NCI-H2107 (cell line): ENCODE measurements around the gene HLTF.

Experiments used
- DNase-seq: peaks from one replicate; lab custom pipeline; 2025; lab: John Stamatoyannopoulos, UW

HLTF gene

DNA sequence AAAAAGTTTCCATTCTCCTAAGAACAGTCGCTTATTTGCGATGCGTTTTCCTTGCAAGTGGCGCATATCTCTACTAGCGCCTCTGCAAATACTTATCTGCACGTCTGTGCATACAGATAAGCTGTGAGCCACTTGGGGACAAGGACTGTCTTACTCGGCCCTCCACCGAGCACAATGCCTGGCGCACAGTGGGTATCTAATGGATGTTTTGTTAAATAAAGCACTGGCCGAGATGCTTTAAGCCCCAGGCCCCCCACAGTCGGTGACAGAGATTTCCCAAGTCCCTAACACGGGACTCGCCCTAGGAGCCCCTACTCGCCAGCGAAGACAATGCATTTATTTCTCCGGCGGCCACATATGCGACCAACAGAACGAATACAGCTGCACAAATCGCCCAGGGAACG, 503 bp downstream of the HLTF start:
- no peak for DNase-seq

DNA sequence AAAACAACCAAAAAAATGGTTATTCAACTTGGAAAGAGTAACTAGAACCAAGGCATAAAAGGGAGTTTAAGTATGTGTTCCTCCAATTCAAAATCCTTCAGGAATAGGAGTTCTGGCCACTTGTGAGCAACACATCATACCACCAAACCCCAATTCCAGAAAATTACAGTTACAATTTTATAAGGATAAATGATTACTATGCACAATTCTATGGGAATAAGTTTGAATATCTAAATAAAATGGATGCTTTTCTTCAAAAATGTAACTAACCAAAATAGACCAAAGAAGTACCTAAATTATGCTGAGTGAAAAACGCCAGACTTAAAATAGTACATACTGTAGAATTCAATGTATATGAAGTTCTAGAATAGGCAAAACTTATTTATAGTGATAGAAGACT, 4.6 kb downstream of the HLTF start:
- DNase-seq, result no peak

DNA sequence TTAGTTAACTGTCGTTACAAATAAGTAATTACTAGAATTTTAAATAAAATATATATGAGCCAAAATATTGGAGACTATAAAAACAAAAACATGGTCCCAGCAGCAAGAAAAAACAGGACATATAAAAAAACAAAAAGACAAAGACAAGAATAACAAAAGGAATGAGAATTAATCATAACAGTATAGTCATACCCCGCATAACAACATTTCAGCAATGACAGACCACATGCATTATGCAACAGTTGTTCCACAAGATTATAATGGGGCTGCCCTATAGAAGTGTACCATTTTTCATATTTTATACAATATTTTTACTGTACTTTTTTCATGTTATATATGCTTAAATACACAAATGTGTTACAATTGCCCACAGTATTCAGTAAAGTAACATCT, 5.6 kb downstream of the HLTF start:
- no peak for DNase-seq

DNA sequence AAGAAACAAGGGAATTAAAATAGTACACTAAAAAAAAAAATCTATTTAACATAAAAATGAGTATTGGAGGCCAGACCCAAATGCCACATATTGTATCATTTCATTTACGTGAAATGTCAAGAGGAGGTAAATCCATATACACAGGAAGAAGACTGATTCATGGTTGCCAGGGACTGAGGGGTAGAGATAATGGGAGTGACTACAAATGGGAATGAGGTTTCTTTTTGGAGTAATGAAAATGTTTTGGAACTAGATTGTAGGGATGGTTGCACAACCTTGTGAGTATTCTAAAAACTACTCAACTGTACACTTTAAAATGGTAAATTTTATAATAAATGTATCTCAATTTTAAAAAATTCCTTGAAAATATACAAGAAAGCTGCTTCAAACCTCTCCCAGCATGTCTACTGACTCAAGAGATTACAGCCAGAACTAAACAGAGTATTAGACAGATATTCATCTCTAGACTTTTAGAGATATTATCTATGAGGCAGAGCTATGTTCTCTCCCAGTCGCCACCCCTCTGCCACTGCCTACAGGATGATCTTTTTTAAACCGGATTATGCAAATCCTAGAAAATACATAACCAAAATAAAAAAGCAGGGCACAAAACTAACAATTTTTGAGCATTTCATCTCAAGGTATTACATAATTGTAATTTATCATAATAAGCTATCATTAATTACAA, 6.2 kb downstream of the HLTF start:
- DNase-seq, result no peak

DNA sequence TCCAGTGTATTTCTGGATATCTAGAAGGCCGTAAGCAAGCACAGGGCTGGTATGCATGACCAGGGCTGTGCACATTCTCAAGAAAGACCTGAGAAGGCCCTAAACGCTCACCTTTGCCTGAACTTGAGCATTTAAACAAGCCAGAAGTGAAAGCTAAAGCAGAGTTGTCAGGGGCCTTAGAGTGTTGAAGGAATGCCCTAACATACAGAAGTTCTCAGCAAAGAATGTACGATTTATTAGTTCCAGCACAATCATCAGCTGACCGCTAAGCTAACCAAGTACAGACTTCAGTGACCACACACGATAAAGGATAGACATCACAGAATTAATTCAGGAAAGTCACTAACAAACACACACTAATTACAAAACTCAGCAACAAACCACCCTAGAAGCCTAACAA, 8.7 kb downstream of the HLTF start:
- no peak for DNase-seq

DNA sequence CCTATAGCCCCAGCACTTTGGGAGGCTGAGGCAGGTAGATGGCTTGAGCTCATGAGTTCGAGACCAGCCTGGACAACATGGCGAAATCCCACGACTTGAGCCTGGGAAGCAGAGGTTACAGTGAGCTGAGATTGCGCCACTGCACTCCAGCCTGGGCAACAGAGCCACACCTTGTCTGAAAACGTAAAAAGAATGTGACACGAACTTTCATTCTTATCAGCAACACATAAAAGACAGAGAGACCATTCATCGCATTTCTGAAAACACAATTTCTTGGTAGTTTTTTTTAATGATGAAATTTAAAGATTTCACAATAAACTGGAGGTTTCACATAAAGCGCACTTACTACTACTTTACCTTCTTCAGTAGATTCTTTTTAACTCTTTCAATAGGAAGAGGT, 18.4 kb downstream of the HLTF start:
- DNase-seq, result no peak

DNA sequence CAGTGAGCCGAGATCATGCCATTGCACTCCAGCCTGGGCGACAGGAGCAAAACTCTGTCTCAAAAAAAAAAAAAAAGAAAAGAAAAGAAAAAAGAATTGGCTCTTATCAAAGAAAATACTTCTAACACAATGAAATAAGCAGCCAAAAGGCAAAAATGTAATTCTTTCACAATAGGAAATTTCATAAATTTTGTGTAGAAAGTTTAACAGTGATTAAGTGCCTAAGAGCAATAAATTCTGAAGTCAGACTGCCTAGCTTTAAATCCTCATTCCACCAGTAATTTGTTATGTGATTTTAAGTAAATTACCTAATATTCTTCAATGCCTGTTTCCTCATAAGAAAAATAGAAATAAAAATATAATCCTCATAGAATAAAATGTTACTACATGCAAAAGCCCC, 24.6 kb downstream of the HLTF start:
- no peak for DNase-seq

DNA sequence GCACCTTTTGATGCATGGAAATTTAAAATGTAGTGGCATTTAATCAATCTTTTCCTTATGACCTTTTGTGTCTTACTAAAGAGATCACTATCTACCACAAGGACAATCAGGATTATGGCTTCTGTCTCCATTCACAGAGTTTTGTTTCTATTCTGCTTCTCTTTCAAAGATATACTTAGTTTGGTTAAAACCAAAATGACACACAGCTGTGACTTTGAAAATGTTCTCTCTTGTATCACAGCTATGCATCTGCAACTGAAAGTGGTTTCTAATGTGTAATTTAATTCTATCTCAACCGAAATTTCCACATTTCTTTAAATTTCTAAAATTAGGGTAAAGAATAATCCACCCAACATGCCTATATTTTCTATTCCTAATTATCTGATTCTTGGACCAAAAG, 27.7 kb downstream of the HLTF start:
- no peak for DNase-seq

DNA sequence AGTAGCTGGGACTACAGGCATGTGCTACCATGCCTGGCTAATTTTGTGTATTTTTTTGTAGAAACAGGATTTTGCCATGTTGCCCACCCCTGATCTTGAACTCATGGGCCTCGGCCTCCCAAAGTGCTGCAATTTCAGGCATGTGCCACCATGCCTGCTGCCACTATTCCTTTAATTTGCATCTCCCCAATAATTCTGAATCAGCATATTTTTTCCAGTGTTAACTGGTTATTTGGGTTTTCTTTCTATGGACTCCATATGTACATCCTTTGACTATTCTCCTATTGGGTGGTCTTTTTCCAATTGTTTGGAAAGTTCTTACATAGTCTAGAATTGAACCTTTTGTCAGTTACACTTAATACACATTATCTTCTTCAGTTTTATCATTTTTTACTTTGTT, 28.1 kb downstream of the HLTF start:
- DNase-seq, result no peak

DNA sequence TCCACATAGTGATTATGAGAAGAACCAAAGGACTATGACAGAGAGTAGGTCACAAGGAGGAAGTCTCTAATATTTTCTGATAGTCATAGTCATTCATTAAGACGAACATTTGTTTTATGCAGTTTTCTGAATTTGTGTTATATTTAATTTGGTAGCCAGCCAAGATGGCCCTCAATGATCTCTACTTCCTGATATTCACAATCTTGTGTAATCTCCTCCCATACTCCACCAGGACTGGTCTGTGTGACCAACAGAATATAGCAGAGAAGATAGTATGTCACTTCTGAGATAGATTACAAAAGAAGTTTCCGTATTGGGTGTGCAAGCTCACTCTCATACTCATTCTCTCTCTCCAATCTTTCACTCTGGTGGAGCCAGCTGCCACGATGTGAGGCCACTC, 30.8 kb downstream of the HLTF start:
- DNase-seq, result no peak

DNA sequence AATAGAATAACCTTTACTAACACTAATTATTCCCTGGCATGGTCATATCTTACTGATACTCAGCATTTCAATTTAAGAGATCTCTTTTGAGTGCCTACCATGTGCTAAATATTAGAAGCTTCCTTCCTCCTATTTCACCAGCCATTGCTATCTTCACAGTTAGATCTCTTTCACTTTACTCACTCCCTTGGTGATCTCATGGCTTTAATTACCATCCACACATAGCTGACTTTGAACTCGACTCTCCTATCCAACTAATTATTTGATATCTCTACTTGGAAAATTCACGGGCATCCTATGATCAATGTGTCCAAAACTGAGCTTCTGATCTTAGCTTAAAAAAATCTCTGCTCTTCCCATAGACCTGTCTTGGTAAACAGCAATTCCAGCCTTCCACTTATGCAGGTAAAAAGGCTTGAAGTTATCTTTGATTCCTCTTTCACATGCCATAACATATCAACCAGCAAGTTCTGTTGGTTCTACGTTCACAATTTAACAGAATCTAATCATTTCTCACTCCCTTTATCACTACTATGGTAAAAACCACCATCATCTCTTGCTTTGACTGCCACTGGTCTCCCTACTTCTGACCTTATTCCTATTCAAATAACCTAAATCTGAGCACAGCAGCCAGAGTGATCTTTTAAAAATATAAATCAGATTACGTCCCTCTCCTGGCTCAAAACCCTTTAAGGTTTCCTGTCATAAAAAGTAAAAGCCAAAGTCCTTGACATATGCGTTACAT, 41.8 kb downstream of the HLTF start:
- no peak for DNase-seq

DNA sequence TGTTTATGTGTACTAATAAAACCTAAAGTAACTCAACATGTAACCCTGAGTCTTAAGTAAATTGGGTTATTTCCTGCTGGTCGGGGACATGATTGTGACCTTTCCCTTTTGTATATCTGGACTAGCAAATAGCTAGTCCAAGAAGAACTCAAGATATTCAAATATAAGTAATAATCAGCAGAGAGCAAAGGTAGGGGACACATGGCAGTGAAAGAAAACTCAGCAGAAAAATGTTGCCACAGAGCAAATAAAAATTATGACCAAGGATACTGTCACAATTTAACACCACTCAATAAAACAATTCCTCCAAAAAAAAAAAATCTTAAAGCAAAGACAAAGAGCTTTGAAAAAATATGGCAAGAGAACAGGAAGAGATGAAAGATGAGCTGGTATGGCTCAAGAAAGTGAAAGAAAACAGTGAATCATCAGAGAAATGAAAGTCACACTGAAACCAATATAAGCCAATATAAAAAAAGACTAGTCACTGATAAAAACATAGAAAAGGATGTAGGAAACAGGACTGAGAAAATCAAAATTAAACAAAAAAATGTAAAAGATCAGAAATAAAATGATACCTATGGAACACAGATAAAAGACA, 43.4 kb downstream of the HLTF start:
- no peak for DNase-seq

DNA sequence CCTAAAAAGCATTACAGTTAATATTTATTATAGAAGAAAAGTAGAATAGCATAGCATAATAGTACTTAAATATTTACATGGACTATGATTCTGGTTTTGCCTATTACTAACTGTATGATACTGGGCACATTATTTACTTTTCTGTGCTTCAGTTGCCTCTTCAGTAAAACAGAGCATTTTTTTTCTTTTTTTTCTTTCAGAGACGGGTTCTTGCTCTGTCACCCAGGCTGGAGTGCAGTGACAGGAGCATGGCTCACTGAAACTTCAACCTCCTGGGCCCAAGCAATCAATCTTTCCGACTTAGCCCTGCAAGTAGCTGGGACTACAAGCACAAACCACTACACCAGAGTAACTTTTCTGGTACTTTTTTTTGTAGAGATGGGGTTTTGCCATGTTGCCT, 48.0 kb downstream of the HLTF start:
- no peak for DNase-seq

DNA sequence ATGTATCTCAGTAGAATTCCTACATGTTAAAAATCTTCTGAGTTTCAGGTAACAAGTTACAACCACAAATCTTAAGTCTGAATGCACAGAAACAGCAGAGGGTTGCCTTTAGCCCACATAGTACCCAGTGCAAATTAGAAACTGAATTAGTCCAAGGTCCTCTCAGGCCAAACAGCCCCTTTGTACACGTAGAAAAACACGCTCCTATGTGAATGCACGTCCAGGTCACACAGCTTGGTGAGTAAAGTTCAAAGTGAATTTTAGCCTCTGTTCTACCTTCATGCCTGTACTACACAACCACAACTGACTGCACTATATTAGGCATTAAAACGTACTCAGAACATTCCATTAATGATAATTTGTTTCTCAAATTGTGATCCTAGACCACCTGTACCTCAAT, 48.6 kb downstream of the HLTF start:
- DNase-seq, result no peak

DNA sequence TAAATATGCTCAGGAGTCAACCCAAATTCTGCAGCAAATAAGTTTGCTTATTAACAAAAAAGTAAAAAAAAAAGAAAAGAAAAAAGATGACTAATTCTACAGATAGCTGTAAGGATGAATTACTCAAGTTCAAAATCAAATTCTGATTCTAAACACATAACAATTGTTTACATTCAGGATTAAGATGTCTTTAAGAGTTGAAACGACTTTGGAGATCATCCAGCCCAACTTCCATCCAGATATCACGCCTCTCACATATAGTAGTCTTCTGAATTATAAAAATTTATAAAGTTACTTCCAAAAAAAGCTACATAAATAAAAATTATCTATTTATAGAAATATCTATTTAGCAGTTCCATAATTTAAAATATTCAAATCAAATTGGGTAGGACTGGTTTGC, 55.2 kb downstream of the HLTF start:
- DNase-seq, result no peak

DNA sequence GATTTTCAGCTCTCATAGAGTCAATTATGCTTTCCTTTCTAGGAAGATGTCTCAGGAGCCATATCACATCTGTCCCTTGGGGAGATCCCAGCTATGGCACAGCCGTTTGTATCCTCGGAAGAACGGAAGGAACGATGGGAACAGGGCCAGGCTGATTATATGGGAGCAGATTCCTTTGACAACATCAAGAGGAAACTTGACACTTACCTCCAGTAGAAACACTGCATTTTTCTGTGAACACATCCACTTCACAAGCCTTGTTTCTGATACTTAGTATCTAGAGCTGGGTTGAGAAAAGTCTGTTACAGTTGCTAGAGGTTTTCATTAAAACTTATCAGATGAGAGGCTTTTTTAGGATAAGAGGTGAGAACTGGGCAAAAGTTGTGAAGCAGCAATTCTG, 59.6 kb downstream of the HLTF start:
- DNase-seq, result no peak

DNA sequence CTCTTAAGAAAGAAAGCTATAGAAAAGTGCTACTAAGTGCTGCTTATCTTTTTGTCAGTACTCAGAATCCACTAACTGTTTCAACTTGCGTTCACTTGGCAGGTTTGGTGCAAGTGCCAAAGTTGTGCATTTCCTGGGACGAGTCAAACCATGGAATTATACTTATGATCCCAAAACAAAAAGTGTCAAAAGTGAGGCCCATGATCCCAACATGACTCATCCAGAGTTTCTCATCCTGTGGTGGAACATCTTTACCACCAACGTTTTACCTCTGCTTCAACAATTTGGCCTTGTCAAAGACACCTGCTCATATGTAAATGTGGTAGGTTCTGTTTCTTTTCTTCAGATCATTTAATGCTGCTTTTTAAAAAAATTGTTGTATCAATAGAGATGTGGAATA, 62.4 kb downstream of the HLTF start:
- DNase-seq, result no peak

DNA sequence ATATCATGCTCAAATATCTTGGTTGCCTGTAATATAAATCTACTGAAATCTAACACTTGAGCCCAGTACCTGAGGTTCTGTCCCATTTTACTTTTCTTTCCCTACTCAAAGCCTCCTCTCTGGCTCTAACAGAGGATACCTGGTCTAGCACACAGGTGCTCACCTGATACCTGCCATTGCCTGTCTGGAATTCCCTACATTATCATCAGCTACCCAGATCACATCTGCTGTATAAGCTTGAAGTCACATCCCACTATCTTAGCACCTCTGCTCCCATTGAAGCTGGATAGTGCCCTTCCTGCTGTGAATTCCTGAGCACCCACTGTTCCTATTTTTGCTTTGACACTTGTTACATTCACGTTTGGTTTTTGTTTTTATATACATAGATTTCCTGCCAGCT, 64.5 kb downstream of the HLTF start:
- no peak for DNase-seq

DNA sequence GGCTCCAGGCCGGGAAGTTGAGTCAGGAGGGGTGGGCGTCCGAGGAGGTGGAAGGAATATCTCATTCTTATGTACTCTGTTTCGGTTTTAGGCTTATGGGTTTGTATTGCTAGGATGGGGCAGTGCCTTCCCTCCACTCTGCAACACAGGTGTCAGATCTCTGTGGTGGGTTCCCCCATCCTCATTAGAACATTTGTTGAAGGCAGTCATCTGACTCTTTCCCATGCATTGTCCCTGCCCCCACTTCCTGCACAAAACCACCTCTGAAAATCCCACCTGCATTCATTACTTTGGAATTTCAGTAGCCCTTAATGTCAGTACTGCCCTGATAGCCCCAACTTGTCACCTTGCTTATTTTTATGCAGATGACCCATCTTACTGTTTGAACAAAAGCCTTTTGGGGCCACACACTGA, 65.5 kb downstream of the HLTF start:
- no peak for DNase-seq

DNA sequence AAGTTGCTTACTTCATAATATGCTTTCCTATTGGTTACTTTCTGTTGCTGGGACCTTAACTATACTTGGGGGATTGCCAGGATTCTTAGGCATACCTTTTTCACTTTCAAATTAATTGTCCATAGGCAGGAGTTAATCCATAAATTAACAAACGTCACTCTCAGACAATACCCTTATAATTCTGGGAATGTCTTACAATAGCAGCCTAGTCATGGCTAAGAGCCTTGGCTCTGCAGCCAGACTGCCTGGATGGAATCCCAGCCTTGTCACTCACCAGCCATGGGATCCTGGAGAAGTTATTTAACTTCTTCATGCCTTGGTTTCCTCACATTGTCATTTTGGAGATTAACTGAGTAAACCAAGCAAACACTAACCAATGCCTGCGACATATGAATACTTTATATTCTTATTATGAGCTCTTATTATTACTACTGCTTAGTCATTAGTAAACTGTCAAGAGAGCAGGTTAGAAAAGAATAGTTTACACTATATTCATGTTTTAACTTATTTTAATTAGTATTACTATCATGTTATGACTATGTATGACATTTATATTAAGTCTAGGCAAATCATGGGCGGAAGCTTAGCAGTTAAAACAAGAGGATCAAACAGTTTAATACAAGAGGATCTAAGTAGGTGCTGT, 66.0 kb downstream of the HLTF start:
- no peak for DNase-seq

DNA sequence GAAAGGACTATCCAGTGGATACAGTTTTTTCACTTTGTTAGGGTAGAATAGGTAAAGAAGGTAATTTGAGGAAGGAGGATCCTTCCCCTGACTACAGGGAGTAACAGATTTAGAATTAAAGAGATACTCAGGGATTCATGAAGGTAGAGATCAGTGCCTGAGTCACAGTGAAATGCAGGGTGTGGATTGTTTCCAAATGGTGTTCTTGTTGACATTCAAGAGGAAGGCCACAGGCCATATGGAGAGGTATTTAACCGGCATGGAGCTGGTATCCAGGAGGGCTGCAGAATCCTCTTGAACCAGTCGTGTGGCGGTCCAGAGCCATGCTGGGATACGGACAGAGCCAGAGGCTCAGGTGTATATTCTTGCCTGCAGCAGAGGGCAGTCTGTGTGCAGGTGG, 66.8 kb downstream of the HLTF start:
- no peak for DNase-seq

DNA sequence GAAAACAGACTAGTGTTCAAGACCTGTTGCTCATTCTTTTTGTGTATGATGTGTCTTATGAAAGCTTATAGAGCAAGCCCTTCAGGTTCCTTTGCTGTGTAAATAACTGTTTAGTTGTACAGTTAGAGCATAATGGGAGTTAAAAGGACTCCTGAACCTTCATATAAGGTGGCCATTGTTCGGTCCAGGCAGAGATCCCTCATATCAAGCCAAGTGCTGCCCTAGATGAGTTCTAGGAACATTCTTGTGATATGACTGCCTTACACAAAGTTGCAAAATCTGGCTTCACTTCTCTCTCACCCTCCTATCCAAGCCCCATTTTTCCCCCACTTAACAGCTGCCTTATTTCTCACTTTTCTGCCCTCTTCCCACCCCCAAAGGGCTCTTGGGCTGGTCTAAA, 68.1 kb downstream of the HLTF start:
- no peak for DNase-seq
